D341Med (cell line): ENCODE data around the gene PSMD13.
"Not testable (repeated sequence)": the region's sequence is repeated elsewhere in the genome, so short reads cannot be mapped to it uniquely, and the experiment has no call there.

Experiments
- DNase-seq: peaks from one replicate; pipeline ENCODE4 v3.0.0; 2012; ENCODE audit warnings: low spot score

PSMD13 gene

GRCh38 chr11:250740-251299, 14.0 kb downstream of the PSMD13 start:
- DNase-seq = peak; percentile 73

GRCh38 chr11:251550-251949, 14.8 kb downstream of the PSMD13 start:
- DNase-seq = no peak

- no peak for DNase-seq
These were observed 15.9 kb downstream of the PSMD13 start for GRCh38 chr11:252666-253065.

- no peak for DNase-seq
These were observed 16.5 kb downstream of the PSMD13 start for GRCh38 chr11:253160-253885.

- no peak for DNase-seq
These were observed 17.1 kb downstream of the PSMD13 start for GRCh38 chr11:253886-254270.

- DNase-seq = no peak
These were observed 18.4 kb downstream of the PSMD13 start for GRCh38 chr11:255176-255575.

- no peak for DNase-seq
These were observed 19.0 kb downstream of the PSMD13 start for GRCh38 chr11:255816-256215.

GRCh38 chr11:256952-257737, 20.4 kb downstream of the PSMD13 start:
- no peak for DNase-seq

GRCh38 chr11:257766-258493, 21.2 kb downstream of the PSMD13 start:
- no peak for DNase-seq

- no peak for DNase-seq
These were observed 22.6 kb downstream of the PSMD13 start for GRCh38 chr11:259413-259812.

- DNase-seq = no peak
These were observed 24.8 kb downstream of the PSMD13 start for GRCh38 chr11:261624-262023.

GRCh38 chr11:266676-267439, 30.1 kb downstream of the PSMD13 start:
- DNase-seq = no peak

- peak; percentile 39 for DNase-seq
These were observed 30.8 kb downstream of the PSMD13 start for GRCh38 chr11:267491-267994.

- not testable (repeated sequence) for DNase-seq
These were observed 32.0 kb downstream of the PSMD13 start for GRCh38 chr11:268716-269145.

- DNase-seq = no peak
These were observed 32.5 kb downstream of the PSMD13 start for GRCh38 chr11:269146-269890.

GRCh38 chr11:270451-271318, 33.9 kb downstream of the PSMD13 start:
- no peak for DNase-seq

GRCh38 chr11:271319-271715, 34.5 kb downstream of the PSMD13 start:
- no peak for DNase-seq

- DNase-seq = no peak
These were observed 35.6 kb downstream of the PSMD13 start for GRCh38 chr11:272195-272930.

GRCh38 chr11:272931-273198, 36.1 kb downstream of the PSMD13 start:
- DNase-seq = no peak
